GM12872 (cell line): ENCODE measurements around the gene ZBTB20.

Experiments
- CTCF ChIP-seq: IDR thresholded peaks from 3 replicates; pipeline ENCODE4 v1.5.1; 2011; ENCODE audit warnings: low read depth, mild to moderate bottlenecking, low read length, moderate library complexity; ENCODE audit not compliant: insufficient read depth

ZBTB20 gene

GRCh38 chr3:115146418-115147328, at the start of gene ZBTB20:
Gene ZBTB20, minus strand, starts transcription at chr3:115147288.
- TF ChIP-seq CTCF, result no peak

GRCh38 chr3:115194476-115194875, 47.4 kb upstream of the ZBTB20 start:
- no peak for TF ChIP-seq CTCF

DNA sequence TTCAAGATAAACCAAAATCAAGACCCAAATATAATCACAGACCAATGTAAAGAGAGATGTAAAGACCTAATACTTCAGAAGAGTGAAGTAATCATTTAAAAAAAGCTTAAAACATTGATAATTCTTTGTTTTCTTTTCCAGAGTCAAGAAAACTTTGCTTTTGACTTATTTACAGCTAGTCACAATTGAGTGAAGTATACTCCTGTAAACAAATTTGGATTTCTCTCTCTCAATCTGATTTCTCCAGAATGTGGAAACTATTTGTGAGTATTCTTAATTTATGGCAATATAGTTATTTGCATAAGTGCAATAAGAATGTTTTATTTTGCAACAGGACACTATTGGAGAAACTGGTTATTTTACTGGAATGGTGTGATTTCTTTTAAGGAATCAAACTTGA, 43.7 kb upstream of the ZBTB20 start:
- no peak for TF ChIP-seq CTCF

DNA sequence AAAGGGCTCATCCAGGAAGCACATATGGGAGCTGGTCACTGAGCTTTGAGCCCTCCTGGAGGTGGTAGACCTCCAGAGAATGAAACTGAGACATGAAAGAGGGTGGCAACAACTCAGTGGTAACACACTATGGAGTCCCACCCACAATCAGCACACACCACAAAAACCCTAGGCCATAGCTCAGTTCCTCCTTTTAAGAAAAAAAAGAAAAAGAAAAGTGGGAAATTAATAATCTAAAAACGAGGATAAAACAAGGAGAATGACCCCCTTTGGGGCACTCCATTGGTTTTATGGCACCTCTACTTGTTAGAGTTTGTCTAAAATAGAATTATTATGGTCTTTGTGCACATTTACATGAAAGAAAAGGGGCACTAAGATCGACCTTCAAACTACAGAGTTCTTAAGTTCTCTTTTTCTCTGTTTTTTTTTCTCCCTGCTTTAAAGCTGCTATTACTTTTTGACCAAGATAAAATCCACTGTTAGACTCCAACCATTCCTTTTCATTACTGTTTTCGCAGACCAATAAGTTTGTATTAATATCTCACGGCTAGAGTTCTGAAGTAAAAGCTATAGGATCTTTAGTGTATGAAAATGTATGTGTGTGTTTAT, 40.2 kb upstream of the ZBTB20 start:
- no peak for TF ChIP-seq CTCF

- TF ChIP-seq CTCF, result no peak
Observed at GRCh38 chr3:115186351-115187148, 39.5 kb upstream of the ZBTB20 start.

GRCh38 chr3:115169808-115170207, 22.7 kb upstream of the ZBTB20 start:
- TF ChIP-seq CTCF, result no peak

DNA sequence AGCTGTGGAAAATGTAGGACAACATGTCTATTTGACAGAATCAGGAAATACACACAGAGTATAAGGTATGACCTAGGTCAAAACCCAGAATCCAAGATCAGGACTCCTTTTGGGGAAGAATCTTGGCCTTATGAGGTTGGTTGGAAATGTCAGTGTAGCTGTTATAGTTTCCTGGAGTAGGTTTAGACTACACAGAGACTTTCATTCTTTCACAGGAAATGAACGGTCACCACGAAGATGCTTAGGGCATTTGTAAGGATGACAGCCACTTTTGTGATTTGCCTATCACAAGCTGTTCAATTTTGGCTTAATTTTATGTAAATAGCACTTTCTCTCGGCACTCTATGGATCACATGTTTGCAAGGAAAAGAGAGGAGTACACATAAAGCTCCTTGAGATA, 18.6 kb upstream of the ZBTB20 start:
- TF ChIP-seq CTCF, result no peak
